H9 (cell line): ENCODE data around the gene WNT4. TPM values are rescaled to one million over a fixed set of nuclear protein-coding genes. Genes with fewer than 3 reads are reported as not detected.

Experiments used
- DNase-seq: peaks from one replicate; pipeline ENCODE4 v3.0.0-alpha.2; 2017
- H2AFZ ChIP-seq: one replicate; pipeline ENCODE4 v1.6.1; 2013; ENCODE audit warnings: mild to moderate bottlenecking, low read length, control low read depth, moderate library complexity
- H2AK5ac ChIP-seq: 2 replicates; pipeline ENCODE4 v1.6.1; 2013; ENCODE audit warnings: low read length, control low read depth, mixed read lengths; ENCODE audit not compliant: insufficient read length
- H2BK120ac ChIP-seq: one replicate; pipeline ENCODE4 v1.6.1; 2013; ENCODE audit warnings: low read depth, mild to moderate bottlenecking, low read length, control low read depth, inconsistent platforms; ENCODE audit not compliant: poor library complexity, severe bottlenecking
- H2BK12ac ChIP-seq: 2 replicates; pipeline ENCODE4 v1.6.1; 2013; ENCODE audit warnings: low read length, control low read depth, mixed read lengths, low read depth; ENCODE audit not compliant: insufficient read length
- H2BK15ac ChIP-seq: 2 replicates; pipeline ENCODE4 v1.6.1; 2013; ENCODE audit warnings: low read depth, low read length, control low read depth
- H2BK20ac ChIP-seq: one replicate; pipeline ENCODE4 v1.6.1; 2013; ENCODE audit warnings: low read depth, mild to moderate bottlenecking, low read length, control low read depth, inconsistent platforms; ENCODE audit not compliant: poor library complexity, severe bottlenecking
- H2BK5ac ChIP-seq: 2 replicates; pipeline ENCODE4 v1.6.1; 2013; ENCODE audit warnings: low read length, control low read depth, mixed read lengths; ENCODE audit not compliant: insufficient read length
- H3K14ac ChIP-seq: 2 replicates; pipeline ENCODE4 v1.6.1; 2013; ENCODE audit warnings: low read length, control low read depth; ENCODE audit not compliant: insufficient read depth
- H3K18ac ChIP-seq: 2 replicates; pipeline ENCODE4 v1.6.1; 2013; ENCODE audit warnings: low read depth, mild to moderate bottlenecking, mixed read lengths, low read length, control low read depth; ENCODE audit not compliant: insufficient read length
- H3K23ac ChIP-seq: 2 replicates; pipeline ENCODE4 v1.6.1; 2013; ENCODE audit warnings: low read length, control low read depth, mixed read lengths, low read depth; ENCODE audit not compliant: insufficient read length
- H3K23me2 ChIP-seq: 2 replicates; pipeline ENCODE4 v1.6.1; 2013; ENCODE audit warnings: low read depth, mild to moderate bottlenecking, mixed read lengths, low read length, control low read depth; ENCODE audit not compliant: insufficient read length, poor library complexity, severe bottlenecking
- H3K27ac ChIP-seq: 2 replicates; pipeline ENCODE4 v1.5.1; 2013; ENCODE audit warnings: low read length, control low read depth, mixed read lengths, low read depth; ENCODE audit not compliant: insufficient read length
- H3K27me3 ChIP-seq: 2 replicates; pipeline ENCODE4 v1.6.1; 2013; ENCODE audit warnings: low read length, control low read depth, inconsistent platforms; ENCODE audit not compliant: insufficient read depth
- H3K4ac ChIP-seq: 2 replicates; pipeline ENCODE4 v1.6.1; 2013; ENCODE audit warnings: low read depth, mild to moderate bottlenecking, control low read depth, inconsistent platforms, low read length, moderate library complexity
- H3K4me1 ChIP-seq: 2 replicates; pipeline ENCODE4 v1.6.1; 2013; ENCODE audit warnings: low read length, control low read depth, inconsistent platforms; ENCODE audit not compliant: insufficient read depth
- H3K4me2 ChIP-seq: 2 replicates; pipeline ENCODE4 v1.6.1; 2013; ENCODE audit warnings: low read length, control low read depth, mixed read lengths; ENCODE audit not compliant: insufficient read length, insufficient read depth
- H3K56ac ChIP-seq: 2 replicates; pipeline ENCODE4 v1.6.1; 2013; ENCODE audit warnings: low read depth, mild to moderate bottlenecking, mixed read lengths, low read length, control low read depth; ENCODE audit not compliant: insufficient read length
- H3K79me1 ChIP-seq: 2 replicates; pipeline ENCODE4 v1.6.1; 2013; ENCODE audit warnings: low read depth, mild to moderate bottlenecking, moderate library complexity, low read length, control low read depth, inconsistent platforms; ENCODE audit not compliant: insufficient read depth, poor library complexity, severe bottlenecking
- H3K79me2 ChIP-seq: 2 replicates; pipeline ENCODE4 v1.6.1; 2013; ENCODE audit warnings: low read length, control low read depth, inconsistent platforms; ENCODE audit not compliant: insufficient read depth
- H3K9ac ChIP-seq: 2 replicates; pipeline ENCODE4 v1.6.1; 2013; ENCODE audit warnings: low read length, control low read depth, mixed read lengths; ENCODE audit not compliant: insufficient read length; ENCODE audit errors: extremely low read depth
- H3K9me3 ChIP-seq: one replicate; pipeline ENCODE4 v1.6.1; 2013; ENCODE audit warnings: low read depth, low read length, inconsistent platforms; ENCODE audit not compliant: control insufficient read depth
- H3T11ph ChIP-seq: one replicate; pipeline ENCODE4 v1.6.1; 2013; ENCODE audit warnings: mild to moderate bottlenecking, low read length, control low read depth, inconsistent platforms
- H4K20me1 ChIP-seq: one replicate; pipeline ENCODE4 v1.6.1; 2013; ENCODE audit not compliant: control insufficient read depth, insufficient read length, insufficient read depth
- H4K5ac ChIP-seq: 2 replicates; pipeline ENCODE4 v1.6.1; 2013; ENCODE audit warnings: low read depth, mild to moderate bottlenecking, mixed read lengths, low read length, control low read depth; ENCODE audit not compliant: insufficient read length
- H4K8ac ChIP-seq: replicated peaks from 2 replicates; pipeline ENCODE4 v1.6.1; 2013; ENCODE audit warnings: low read length, control low read depth, mixed read lengths, low read depth; ENCODE audit not compliant: insufficient read length
- H4K91ac ChIP-seq: 2 replicates; pipeline ENCODE4 v1.6.1; 2013; ENCODE audit warnings: low read depth, mild to moderate bottlenecking, moderate library complexity, mixed read lengths, low read length, control low read depth; ENCODE audit not compliant: insufficient read length
- H3K27ac Mint-ChIP-seq, 3 experiments: 2 replicates in 2 of 3; 3 replicates in 1 of 3; pipeline ENCODE4 v1.8.0; 2020 to 2021; ENCODE audit warnings: mixed read lengths in 3 of 3, mild to moderate bottlenecking in 1 of 3, moderate library complexity in 1 of 3
- H3K27me3 Mint-ChIP-seq: 2 replicates; pipeline ENCODE4 v1.8.0; 2021; ENCODE audit warnings: low read depth, mild to moderate bottlenecking, moderate library complexity, mixed read lengths
- H3K36me3 Mint-ChIP-seq, 3 experiments: 2 replicates in 2 of 3; 3 replicates in 1 of 3; pipeline ENCODE4 v1.8.0; 2020 to 2021; ENCODE audit warnings: low read depth in 3 of 3, mixed read lengths in 3 of 3; ENCODE audit not compliant: insufficient read depth in 1 of 3
- H3K4me1 Mint-ChIP-seq, 2 experiments: 2 replicates each; pipeline ENCODE4 v1.8.0; 2020; ENCODE audit warnings: mixed read lengths in 2 of 2
- H3K4me3 Mint-ChIP-seq, 2 experiments: 2 replicates in 1 of 2; 3 replicates in 1 of 2; pipeline ENCODE4 v1.8.0; 2020 to 2021; ENCODE audit warnings: mild to moderate bottlenecking in 2 of 2, mixed read lengths in 2 of 2, moderate library complexity in 1 of 2
- H3K9me3 Mint-ChIP-seq, 2 experiments: 2 replicates in 1 of 2; 3 replicates in 1 of 2; pipeline ENCODE4 v1.8.0; 2020; ENCODE audit warnings: mild to moderate bottlenecking in 2 of 2, mixed read lengths in 2 of 2, moderate library complexity in 1 of 2
- WGBS: extraction: QIAGEN DNeasy Blood & Tissue Kit; methylation state at CpG from one replicate; pipeline ENCODE4 v1.1.7; 2013; ENCODE audit warnings: missing lambda C conversion rate, low lambda C conversion rate, mixed read lengths; ENCODE audit not compliant: insufficient read length; ENCODE audit errors: extremely low coverage; 5-methylcytosine and 5-hydroxymethylcytosine counted together
- total RNA-seq: library from RNA; stranded (reverse); gene quantifications from 2 replicates; pipeline ENCODE4 v1.2.1, GENCODE V29; 2021
- TF ChIP-seq, protein P1 (sequence below): fragments of 200-600 bp; sonication (generic); conservative IDR thresholded peaks from 3 replicates; pipeline ENCODE4 v1.8.0; 2021; ENCODE audit warnings: antibody characterized with exemption, mild to moderate bottlenecking

Gene WNT4
- total RNA-seq, 1 experiment from 2014 or later, result 1.4 TPM

DNA sequence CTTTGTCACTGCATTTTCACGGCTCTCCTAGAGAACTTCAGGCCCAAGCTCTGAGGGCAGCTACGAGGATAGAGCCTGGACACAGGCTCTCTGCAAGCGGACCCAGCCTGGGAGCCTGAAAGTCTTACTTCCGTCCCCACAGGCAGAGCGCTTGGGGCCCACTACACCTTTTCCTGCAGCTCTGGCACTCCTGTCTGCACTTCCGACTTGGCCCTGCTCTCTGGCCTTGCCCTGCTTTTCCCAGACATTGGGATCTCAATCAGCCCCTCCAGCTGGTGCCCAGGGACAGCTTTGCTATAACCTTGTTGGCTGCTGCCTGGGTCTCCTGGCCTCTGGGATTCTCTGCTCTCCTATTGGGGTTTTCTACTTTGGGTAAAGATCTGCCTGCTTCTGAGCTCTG, 27.6 kb downstream of the WNT4 start:
- no peaks in the 10 kb centered on the region for H3K79me1 ChIP-seq
- no peak overlapping the region for H2AFZ ChIP-seq
- no peaks in the 10 kb centered on the region for H3K27me3 ChIP-seq
- no peaks in the 10 kb centered on the region for H3K9me3 Mint-ChIP-seq
- H2BK5ac ChIP-seq, result no peak overlapping the region
- H3K4me2 ChIP-seq, result no peak overlapping the region
- H3K9me3 ChIP-seq, result no peaks in the 10 kb centered on the region
- H4K20me1 ChIP-seq, result no peaks in the 10 kb centered on the region
- H2BK120ac ChIP-seq, result no peak overlapping the region
- H3K4me3 Mint-ChIP-seq, result no peak overlapping the region
- H2BK12ac ChIP-seq, result no peak overlapping the region
- no peak overlapping the region for H3K56ac ChIP-seq
- H3K23me2 ChIP-seq, result no peaks in the 10 kb centered on the region
- no peaks in the 10 kb centered on the region for H3K27me3 Mint-ChIP-seq
- no peak overlapping the region for H3K14ac ChIP-seq
- H3K36me3 Mint-ChIP-seq, result peaks cover 1 to 11% (median 4%) of the 10 kb centered on the region in 3 experiments; a peak in 4 of 7 replicates
- no peak overlapping the region for H3K18ac ChIP-seq
- H3K9ac ChIP-seq, result no peak overlapping the region
- no peak overlapping the region for H3K27ac ChIP-seq
- no peak overlapping the region for H4K5ac ChIP-seq
- H2BK20ac ChIP-seq, result no peak overlapping the region
- no peak overlapping the region for H2AK5ac ChIP-seq
- H2BK15ac ChIP-seq, result no peak overlapping the region
- peak; percentile 19 for DNase-seq
- TF ChIP-seq, protein P1, sequence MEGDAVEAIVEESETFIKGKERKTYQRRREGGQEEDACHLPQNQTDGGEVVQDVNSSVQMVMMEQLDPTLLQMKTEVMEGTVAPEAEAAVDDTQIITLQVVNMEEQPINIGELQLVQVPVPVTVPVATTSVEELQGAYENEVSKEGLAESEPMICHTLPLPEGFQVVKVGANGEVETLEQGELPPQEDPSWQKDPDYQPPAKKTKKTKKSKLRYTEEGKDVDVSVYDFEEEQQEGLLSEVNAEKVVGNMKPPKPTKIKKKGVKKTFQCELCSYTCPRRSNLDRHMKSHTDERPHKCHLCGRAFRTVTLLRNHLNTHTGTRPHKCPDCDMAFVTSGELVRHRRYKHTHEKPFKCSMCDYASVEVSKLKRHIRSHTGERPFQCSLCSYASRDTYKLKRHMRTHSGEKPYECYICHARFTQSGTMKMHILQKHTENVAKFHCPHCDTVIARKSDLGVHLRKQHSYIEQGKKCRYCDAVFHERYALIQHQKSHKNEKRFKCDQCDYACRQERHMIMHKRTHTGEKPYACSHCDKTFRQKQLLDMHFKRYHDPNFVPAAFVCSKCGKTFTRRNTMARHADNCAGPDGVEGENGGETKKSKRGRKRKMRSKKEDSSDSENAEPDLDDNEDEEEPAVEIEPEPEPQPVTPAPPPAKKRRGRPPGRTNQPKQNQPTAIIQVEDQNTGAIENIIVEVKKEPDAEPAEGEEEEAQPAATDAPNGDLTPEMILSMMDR, result no peak
- no peaks in the 10 kb centered on the region for H3K79me2 ChIP-seq
- H4K8ac ChIP-seq, result no peak overlapping the region
- H3K4me1 Mint-ChIP-seq, result peaks cover 24 to 34% of the 10 kb centered on the region in 2 experiments
- H3K4me1 ChIP-seq, result no peaks in the 10 kb centered on the region; the same call in 1 of the 2 replicates
- no peak overlapping the region for H3K23ac ChIP-seq
- peak overlapping the region in 2 of 3 experiments; percentile 54 to 82; a peak in 4 of 7 replicates for H3K27ac Mint-ChIP-seq
- no peak overlapping the region for H4K91ac ChIP-seq
- H3T11ph ChIP-seq, result no peak overlapping the region
- H3K4ac ChIP-seq, result no peak overlapping the region
- no CpG with 5 or more reads among the region's 6 CpGs for WGBS
